IMR-90 (cell line): ENCODE results near the gene EHMT1. TPM values are rescaled to one million over a fixed set of nuclear protein-coding genes. Genes with fewer than 3 reads are reported as not detected.

Source experiments
- ATAC-seq: fragments of 200-7000 bp; cut with Tn5 transposase; 2 replicates; pipeline ENCODE4 v1.9.1; 2020; ENCODE audit warnings: low read depth, mild to moderate bottlenecking, moderate library complexity
- BruUV-seq: library from RNA; stranded (reverse); fragments of 400-500 nt; replicated peaks from 2 replicates; lab custom pipeline; 2021; lab: Mats Ljungman, UMichigan
- CTCF ChIA-PET: fragments of 300-600 bp; formaldehyde crosslinking; extraction: SDS; loops from one replicate; lab custom pipeline; 2021; ENCODE audit warnings: antibody characterized with exemption; lab: Yijun Ruan, JAX
- POLR2A ChIA-PET: fragments of 300-600 bp; sonication (Branson Sonifier 250); formaldehyde crosslinking; loops from one replicate; lab custom pipeline; 2022; ENCODE audit warnings: antibody characterized with exemption; ENCODE audit not compliant: unreplicated experiment; lab: Charles Lee
- DNase-seq: peaks from one replicate; pipeline ENCODE4 v3.0.0; 2013
- H2AFZ ChIP-seq: replicated peaks from 2 replicates; pipeline ENCODE3; 2013; ENCODE audit warnings: low read length, mild to moderate bottlenecking; ENCODE audit not compliant: poor library complexity
- H2AK5ac ChIP-seq: 2 replicates; pipeline ENCODE4 v1.6.1; 2013; ENCODE audit warnings: low read depth, low read length, inconsistent platforms
- H2AK9ac ChIP-seq: replicated peaks from 2 replicates; pipeline ENCODE3; 2013; ENCODE audit warnings: mild to moderate bottlenecking, low read depth, low read length, moderate library complexity; ENCODE audit not compliant: poor library complexity
- H2BK120ac ChIP-seq: 2 replicates; pipeline ENCODE4 v1.6.1; 2013; ENCODE audit warnings: low read depth, low read length, inconsistent platforms
- H2BK15ac ChIP-seq: 3 replicates; pipeline ENCODE4 v1.6.1; 2013; ENCODE audit warnings: low read depth, low read length, inconsistent platforms
- H2BK20ac ChIP-seq: 2 replicates; pipeline ENCODE4 v1.6.1; 2013; ENCODE audit warnings: low read depth, mild to moderate bottlenecking, inconsistent platforms, low read length, moderate library complexity
- H2BK5ac ChIP-seq: 2 replicates; pipeline ENCODE4 v1.6.1; 2013; ENCODE audit warnings: mild to moderate bottlenecking, low read depth, low read length, inconsistent platforms; ENCODE audit not compliant: poor library complexity, severe bottlenecking
- H3K14ac ChIP-seq: replicated peaks from 2 replicates; pipeline ENCODE4 v1.6.1; 2013; ENCODE audit warnings: low read depth, low read length, inconsistent platforms
- H3K18ac ChIP-seq: 2 replicates; pipeline ENCODE4 v1.6.1; 2013; ENCODE audit warnings: low read depth, low read length, control low read depth
- H3K23ac ChIP-seq: 2 replicates; pipeline ENCODE4 v1.6.1; 2013; ENCODE audit warnings: low read depth, low read length, inconsistent platforms
- H3K27ac ChIP-seq: 2 replicates; pipeline ENCODE4 v1.5.1; 2013; ENCODE audit warnings: mild to moderate bottlenecking, control low read depth, low read length; ENCODE audit not compliant: insufficient read depth
- H3K27me3 ChIP-seq: 2 replicates; pipeline ENCODE4 v1.6.1; 2013; ENCODE audit warnings: low read length; ENCODE audit not compliant: control insufficient read depth, insufficient read depth
- H3K36me3 ChIP-seq: 2 replicates; pipeline ENCODE4 v1.6.1; 2013; ENCODE audit warnings: low read length, mixed read lengths; ENCODE audit not compliant: control insufficient read depth, insufficient read depth
- H3K4ac ChIP-seq: 2 replicates; pipeline ENCODE4 v1.6.1; 2013; ENCODE audit warnings: low read depth, low read length, inconsistent platforms
- H3K4me1 ChIP-seq: 2 replicates; pipeline ENCODE4 v1.6.1; 2013; ENCODE audit warnings: low read length, mixed read lengths; ENCODE audit not compliant: control insufficient read depth, insufficient read depth
- H3K4me2 ChIP-seq: 2 replicates; pipeline ENCODE4 v1.6.1; 2013; ENCODE audit warnings: low read depth, mild to moderate bottlenecking, control low read depth, low read length, moderate library complexity
- H3K4me3 ChIP-seq: 2 replicates; pipeline ENCODE4 v1.5.1; 2013; ENCODE audit warnings: low read depth, mild to moderate bottlenecking, control low read depth, low read length, moderate library complexity; ENCODE audit not compliant: insufficient read depth
- H3K56ac ChIP-seq: 2 replicates; pipeline ENCODE4 v1.6.1; 2013; ENCODE audit warnings: low read length, inconsistent platforms; ENCODE audit not compliant: insufficient read depth; ENCODE audit errors: extremely low read depth
- H3K79me1 ChIP-seq, 2 experiments: 2 replicates each; pipeline ENCODE4 v1.6.1; 2013; ENCODE audit warnings: low read length in 2 of 2, inconsistent platforms in 1 of 2, low read depth in 1 of 2
- H3K9ac ChIP-seq: 2 replicates; pipeline ENCODE4 v1.6.1; 2013; ENCODE audit warnings: low read depth, low read length, control low read depth
- H3K9me1 ChIP-seq: 2 replicates; pipeline ENCODE4 v1.6.1; 2013; ENCODE audit warnings: low read length, inconsistent platforms; ENCODE audit not compliant: insufficient read depth
- H3K9me3 ChIP-seq: 2 replicates; pipeline ENCODE4 v1.6.1; 2013; ENCODE audit warnings: low read length; ENCODE audit not compliant: control insufficient read depth, insufficient read depth
- H4K20me1 ChIP-seq: 2 replicates; pipeline ENCODE4 v1.6.1; 2013; ENCODE audit warnings: low read length, inconsistent platforms; ENCODE audit not compliant: insufficient read depth
- H4K5ac ChIP-seq: 2 replicates; pipeline ENCODE4 v1.6.1; 2013; ENCODE audit warnings: mild to moderate bottlenecking, low read depth, low read length, control low read depth
- H4K8ac ChIP-seq, 2 experiments: 2 replicates each; pipeline ENCODE4 v1.6.1; 2013; ENCODE audit warnings: low read depth in 2 of 2, low read length in 2 of 2, control low read depth in 1 of 2, inconsistent platforms in 1 of 2
- H4K91ac ChIP-seq: 2 replicates; pipeline ENCODE4 v1.6.1; 2013; ENCODE audit warnings: low read depth, low read length, inconsistent platforms; ENCODE audit not compliant: insufficient read depth
- BHLHE40 ChIP-seq: fragments of 150-350 bp; IDR thresholded peaks from 2 replicates; pipeline ENCODE4 v1.6.1; 2016; ENCODE audit warnings: mild to moderate bottlenecking, low read depth, low read length
- CEBPB ChIP-seq: IDR thresholded peaks from 2 replicates; pipeline ENCODE4 v1.6.1; 2012; ENCODE audit warnings: low read depth, low read length, improper control_type of control experiment
- CHD1 ChIP-seq: IDR thresholded peaks from 2 replicates; pipeline ENCODE4 v1.6.1; 2012; ENCODE audit warnings: low read depth, low read length, improper control_type of control experiment
- FOS ChIP-seq: fragments of 150-350 bp; IDR thresholded peaks from 2 replicates; pipeline ENCODE4 v1.6.1; 2016; ENCODE audit warnings: low read depth, low read length
- MAFK ChIP-seq: IDR thresholded peaks from 2 replicates; pipeline ENCODE4 v1.6.1; 2012; ENCODE audit warnings: low read depth, low read length, improper control_type of control experiment
- MAZ ChIP-seq: IDR thresholded peaks from 2 replicates; pipeline ENCODE4 v1.6.1; 2012; ENCODE audit warnings: low read depth, mild to moderate bottlenecking, low read length, improper control_type of control experiment, moderate library complexity, borderline replicate concordance
- MXI1 ChIP-seq: IDR thresholded peaks from 2 replicates; pipeline ENCODE4 v1.6.1; 2012; ENCODE audit warnings: low read depth, mild to moderate bottlenecking, low read length, moderate library complexity, borderline replicate concordance
- NFE2L2 ChIP-seq: fragments of 150-350 bp; IDR thresholded peaks from 2 replicates; pipeline ENCODE4 v1.6.1; 2016; ENCODE audit warnings: low read depth, mild to moderate bottlenecking, low read length
- POLR2A ChIP-seq: IDR thresholded peaks from 2 replicates; pipeline ENCODE4 v1.6.1; 2012; ENCODE audit warnings: mild to moderate bottlenecking, low read depth, low read length
- RAD21 ChIP-seq: IDR thresholded peaks from 2 replicates; pipeline ENCODE4 v1.6.1; 2012; ENCODE audit warnings: low read length, improper control_type of control experiment
- RCOR1 ChIP-seq: IDR thresholded peaks from 2 replicates; pipeline ENCODE4 v1.6.1; 2012; ENCODE audit warnings: mild to moderate bottlenecking, low read length, improper control_type of control experiment; ENCODE audit not compliant: insufficient replicate concordance
- RFX5 ChIP-seq: IDR thresholded peaks from 2 replicates; pipeline ENCODE4 v1.8.0; 2012; ENCODE audit warnings: low read depth, mild to moderate bottlenecking, low read length, moderate library complexity
- SMC3 ChIP-seq: fragments of 150-350 bp; IDR thresholded peaks from 2 replicates; pipeline ENCODE4 v1.6.1; 2016; ENCODE audit warnings: low read depth, mild to moderate bottlenecking, antibody characterized with exemption, low read length, moderate library complexity
- WGBS, 2 experiments: methylation state at CpG; one replicate each; pipeline versions ENCODE4 v1.1.5 to v1.1.7; 2013; ENCODE audit warnings: missing lambda C conversion rate in 2 of 2; ENCODE audit not compliant: insufficient read length in 1 of 2; ENCODE audit errors: extremely low coverage in 2 of 2; 5-methylcytosine and 5-hydroxymethylcytosine counted together
- dilution Hi-C: fragments of 300-500 bp; cut with HindIII; formaldehyde crosslinking; loops from one replicate; pipeline ENCODE4 v1.14.3; 2018; ENCODE audit warnings: low sequenced_read_pairs; ENCODE audit not compliant: unreplicated experiment
- in situ Hi-C: fragments of 300-500 bp; cut with MboI; formaldehyde crosslinking; loops from 3 replicates; pipeline ENCODE4 v1.14.3; 2019; ENCODE audit warnings: low sequenced_read_pairs, inconsistent platforms, mixed read lengths
- intact Hi-C: fragments of 100-400 bp; cut with micrococcal nuclease; formaldehyde crosslinking; loops from 2 replicates; pipeline ENCODE4 v1.10.0; 2022
- polyA plus RNA-seq, 3 experiments: library from polyadenylated mRNA; depleted of rRNA; stranded (reverse); fragments of >200 nt; gene quantifications; 2 replicates each; pipeline ENCODE4 v1.2.3, GENCODE V29; 2012; ENCODE audit warnings: low replicate concordance in 1 of 3
- total RNA-seq: library from RNA; depleted of rRNA; stranded (reverse); fragments of >200 nt; gene quantifications from 2 replicates; pipeline ENCODE4 v1.2.3, GENCODE V29; 2012
- TF ChIP-seq, protein P1 (sequence below): fragments of 150-350 bp; IDR thresholded peaks from 2 replicates; pipeline ENCODE4 v1.6.1; 2017; ENCODE audit warnings: mild to moderate bottlenecking, antibody characterized with exemption, low read length, low read depth
- TF ChIP-seq, protein P2 (sequence below): fragments of 150-350 bp; IDR thresholded peaks from 2 replicates; pipeline ENCODE4 v1.6.1; 2016; ENCODE audit warnings: low read depth, mild to moderate bottlenecking, low read length, moderate library complexity, borderline replicate concordance
- TF ChIP-seq, protein P3 (sequence below): conservative IDR thresholded peaks from 2 replicates; pipeline ENCODE4 v1.5.1; 2012; ENCODE audit warnings: mild to moderate bottlenecking, low read depth, low read length, improper control_type of control experiment

The EHMT1 gene
- total and polyA plus RNA-seq, 2 of the 4 experiments (the other 2 are of a cell fraction) = 32.8 to 35.1 TPM

DNA sequence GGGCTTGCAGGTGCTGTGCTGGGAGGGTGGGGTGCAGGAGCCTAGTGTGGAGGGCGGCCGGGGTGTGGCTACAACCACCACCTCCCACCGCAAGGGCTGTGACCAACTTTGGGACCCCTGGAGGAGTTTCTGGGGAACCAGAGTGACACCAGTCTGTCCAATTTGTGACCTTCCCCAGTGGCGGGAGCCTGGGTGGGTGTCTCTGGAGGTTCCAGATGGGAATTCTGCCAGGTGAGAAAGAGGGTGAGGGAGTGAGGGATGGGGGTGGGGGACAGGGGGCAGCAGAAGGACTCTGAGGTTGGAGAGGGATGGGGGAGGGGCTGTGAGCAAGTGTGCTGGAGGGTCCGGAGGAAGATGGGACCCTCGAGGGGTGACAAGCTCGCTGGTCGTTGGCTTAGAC is 254.6 kb downstream of the EHMT1 start:
- Histone ChIP-seq H2BK5ac (no peak overlapping the region), H3K79me1 (no peaks in the 10 kb centered on the region), H3K4me1 (no peaks in the 10 kb centered on the region), H3K27me3 (no peaks in the 10 kb centered on the region; the same call in 1 of the 2 replicates), H3K4ac (no peak overlapping the region), H4K91ac (no peak overlapping the region), H3K36me3 (no peaks in the 10 kb centered on the region), H2BK120ac (no peak overlapping the region), H4K8ac (no peak overlapping the region), H3K56ac (no peak overlapping the region), H4K5ac (no peak overlapping the region), H3K9me3 (peaks cover 12% of the 10 kb centered on the region), H2AK5ac (no peak overlapping the region), H3K4me2 (no peak overlapping the region), H3K4me3 (no peak overlapping the region), H4K20me1 (no peaks in the 10 kb centered on the region), H2BK20ac (no peak overlapping the region), H3K14ac (no peak overlapping the region), H2AK9ac (no peak overlapping the region), H3K27ac (no peak overlapping the region), H2AFZ (no peak overlapping the region), H3K23ac (no peak overlapping the region), H2BK15ac (no peak overlapping the region), H3K9ac (no peak overlapping the region), H3K18ac (no peak overlapping the region), H3K9me1 (no peaks in the 10 kb centered on the region)
- ChIA-PET POLR2A (no interaction called here), CTCF (no interaction called here)
- dilution Hi-C loops = no loop called here
- no TSS peak for BruUV-seq
- ATAC-seq = no peak
- intact Hi-C loops = no loop called here
- TF ChIP-seq, protein P1, sequence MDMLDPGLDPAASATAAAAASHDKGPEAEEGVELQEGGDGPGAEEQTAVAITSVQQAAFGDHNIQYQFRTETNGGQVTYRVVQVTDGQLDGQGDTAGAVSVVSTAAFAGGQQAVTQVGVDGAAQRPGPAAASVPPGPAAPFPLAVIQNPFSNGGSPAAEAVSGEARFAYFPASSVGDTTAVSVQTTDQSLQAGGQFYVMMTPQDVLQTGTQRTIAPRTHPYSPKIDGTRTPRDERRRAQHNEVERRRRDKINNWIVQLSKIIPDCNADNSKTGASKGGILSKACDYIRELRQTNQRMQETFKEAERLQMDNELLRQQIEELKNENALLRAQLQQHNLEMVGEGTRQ = no peak
- TF ChIP-seq RAD21 (no peak), NFE2L2 (no peak), POLR2A (no peak), MXI1 (no peak), CHD1 (no peak), RCOR1 (no peak), RFX5 (no peak), SMC3 (no peak), BHLHE40 (no peak), MAFK (no peak), MAZ (no peak), FOS (no peak), CEBPB (no peak)
- TF ChIP-seq, protein P2, sequence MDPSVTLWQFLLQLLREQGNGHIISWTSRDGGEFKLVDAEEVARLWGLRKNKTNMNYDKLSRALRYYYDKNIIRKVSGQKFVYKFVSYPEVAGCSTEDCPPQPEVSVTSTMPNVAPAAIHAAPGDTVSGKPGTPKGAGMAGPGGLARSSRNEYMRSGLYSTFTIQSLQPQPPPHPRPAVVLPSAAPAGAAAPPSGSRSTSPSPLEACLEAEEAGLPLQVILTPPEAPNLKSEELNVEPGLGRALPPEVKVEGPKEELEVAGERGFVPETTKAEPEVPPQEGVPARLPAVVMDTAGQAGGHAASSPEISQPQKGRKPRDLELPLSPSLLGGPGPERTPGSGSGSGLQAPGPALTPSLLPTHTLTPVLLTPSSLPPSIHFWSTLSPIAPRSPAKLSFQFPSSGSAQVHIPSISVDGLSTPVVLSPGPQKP = no peak
- TF ChIP-seq, protein P3, sequence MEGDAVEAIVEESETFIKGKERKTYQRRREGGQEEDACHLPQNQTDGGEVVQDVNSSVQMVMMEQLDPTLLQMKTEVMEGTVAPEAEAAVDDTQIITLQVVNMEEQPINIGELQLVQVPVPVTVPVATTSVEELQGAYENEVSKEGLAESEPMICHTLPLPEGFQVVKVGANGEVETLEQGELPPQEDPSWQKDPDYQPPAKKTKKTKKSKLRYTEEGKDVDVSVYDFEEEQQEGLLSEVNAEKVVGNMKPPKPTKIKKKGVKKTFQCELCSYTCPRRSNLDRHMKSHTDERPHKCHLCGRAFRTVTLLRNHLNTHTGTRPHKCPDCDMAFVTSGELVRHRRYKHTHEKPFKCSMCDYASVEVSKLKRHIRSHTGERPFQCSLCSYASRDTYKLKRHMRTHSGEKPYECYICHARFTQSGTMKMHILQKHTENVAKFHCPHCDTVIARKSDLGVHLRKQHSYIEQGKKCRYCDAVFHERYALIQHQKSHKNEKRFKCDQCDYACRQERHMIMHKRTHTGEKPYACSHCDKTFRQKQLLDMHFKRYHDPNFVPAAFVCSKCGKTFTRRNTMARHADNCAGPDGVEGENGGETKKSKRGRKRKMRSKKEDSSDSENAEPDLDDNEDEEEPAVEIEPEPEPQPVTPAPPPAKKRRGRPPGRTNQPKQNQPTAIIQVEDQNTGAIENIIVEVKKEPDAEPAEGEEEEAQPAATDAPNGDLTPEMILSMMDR = no peak
- DNase-seq = no peak
- in situ Hi-C loops = no loop called here
- 73% methylated on average over 3 of the region's 8 CpGs; no CpG with 5 or more reads in 1 of the 2 experiments for WGBS, 2 experiments
